ENCODE data around the gene COPS2. TPM values are rescaled to one million over a fixed set of nuclear protein-coding genes. Genes with fewer than 3 reads are reported as not detected.

The COPS2 gene
- total RNA-seq, 4 donors from 2014 or later, result 64.2 to 79.1 (median 70.2) TPM

DNA sequence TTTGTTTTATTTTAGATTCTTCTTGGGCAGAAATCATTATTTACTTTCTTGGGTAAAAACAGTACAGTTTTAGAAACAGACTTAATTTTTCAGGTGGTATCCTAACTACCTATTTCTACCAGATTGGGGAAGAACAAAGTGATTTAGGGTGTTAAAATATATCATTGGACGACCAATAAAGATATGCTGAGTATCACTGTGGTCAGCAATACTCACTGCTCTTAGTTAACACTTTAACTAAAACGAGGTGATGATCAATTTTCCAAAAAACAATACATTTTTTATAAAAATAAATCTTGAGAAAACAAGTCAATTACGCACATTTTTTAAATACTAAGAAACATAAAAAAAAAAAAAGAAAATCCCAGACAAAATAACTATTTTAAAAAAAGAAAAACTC is 3.6 kb downstream of the COPS2 start:
- TF ChIP-seq, protein P1, sequence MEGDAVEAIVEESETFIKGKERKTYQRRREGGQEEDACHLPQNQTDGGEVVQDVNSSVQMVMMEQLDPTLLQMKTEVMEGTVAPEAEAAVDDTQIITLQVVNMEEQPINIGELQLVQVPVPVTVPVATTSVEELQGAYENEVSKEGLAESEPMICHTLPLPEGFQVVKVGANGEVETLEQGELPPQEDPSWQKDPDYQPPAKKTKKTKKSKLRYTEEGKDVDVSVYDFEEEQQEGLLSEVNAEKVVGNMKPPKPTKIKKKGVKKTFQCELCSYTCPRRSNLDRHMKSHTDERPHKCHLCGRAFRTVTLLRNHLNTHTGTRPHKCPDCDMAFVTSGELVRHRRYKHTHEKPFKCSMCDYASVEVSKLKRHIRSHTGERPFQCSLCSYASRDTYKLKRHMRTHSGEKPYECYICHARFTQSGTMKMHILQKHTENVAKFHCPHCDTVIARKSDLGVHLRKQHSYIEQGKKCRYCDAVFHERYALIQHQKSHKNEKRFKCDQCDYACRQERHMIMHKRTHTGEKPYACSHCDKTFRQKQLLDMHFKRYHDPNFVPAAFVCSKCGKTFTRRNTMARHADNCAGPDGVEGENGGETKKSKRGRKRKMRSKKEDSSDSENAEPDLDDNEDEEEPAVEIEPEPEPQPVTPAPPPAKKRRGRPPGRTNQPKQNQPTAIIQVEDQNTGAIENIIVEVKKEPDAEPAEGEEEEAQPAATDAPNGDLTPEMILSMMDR (IDR thresholded peaks at IDR 0.05), result no peak
- no peak for TF ChIP-seq POLR2A (IDR thresholded peaks at IDR 0.05)
- no peak for TF ChIP-seq POLR2AphosphoS5 (IDR thresholded peaks at IDR 0.05)
- no peak for TF ChIP-seq EP300 (IDR thresholded peaks at IDR 0.05)
- H3K27me3 ChIP-seq, result no peaks in the 10 kb centered on the region
- H3K36me3 ChIP-seq, result no peaks in the 10 kb centered on the region
- H3K9me3 ChIP-seq, result no peaks in the 10 kb centered on the region
- no peak overlapping the region for H3K4me3 ChIP-seq
- no peak for ATAC-seq
- H3K27ac ChIP-seq, result no peak overlapping the region
- WGBS, 2 donors (ENCODE audit: low coverage in 1 of 2), result 77 to 91% methylated on average over 2 to 3 of the region's 3 CpGs
- H3K4me1 ChIP-seq, result peaks cover 0 to 78% (median 2%) of the 10 kb centered on the region in 3 donors

DNA sequence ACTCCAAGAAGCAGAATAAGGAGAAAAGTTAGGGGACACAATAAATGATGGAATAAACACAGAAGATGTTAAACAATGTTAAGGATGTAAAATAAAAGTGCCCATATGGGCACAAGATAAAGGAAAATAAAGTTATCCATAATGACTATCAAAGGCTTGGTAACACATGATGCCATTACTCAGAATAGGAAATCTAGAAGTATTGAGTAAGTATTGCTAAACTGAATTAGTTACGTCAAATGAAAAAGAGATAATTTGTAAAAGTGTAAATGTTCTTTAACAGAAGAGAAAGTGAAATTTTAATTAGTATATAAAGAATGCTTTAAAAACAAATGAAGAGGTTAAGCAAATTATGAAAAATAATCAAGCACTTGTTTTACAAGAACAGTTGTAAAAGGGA is 6.7 kb downstream of the COPS2 start:
- Histone ChIP-seq H3K36me3 (peaks cover 0 to 9% of the 10 kb centered on the region in 2 donors), H3K9me3 (no peaks in the 10 kb centered on the region), H3K4me1 (peaks cover 0 to 88% (median 2%) of the 10 kb centered on the region in 3 donors), H3K27me3 (no peaks in the 10 kb centered on the region), H3K4me3 (no peak overlapping the region), H3K27ac (no peak overlapping the region)
- WGBS, 2 donors (ENCODE audit: low coverage in 1 of 2), result 67 to 89% methylated on average over 1 of the region's 1 CpG
- TF ChIP-seq EP300 (IDR thresholded peaks at IDR 0.05) (no peak), POLR2AphosphoS5 (IDR thresholded peaks at IDR 0.05) (no peak), POLR2A (IDR thresholded peaks at IDR 0.05) (no peak)
- TF ChIP-seq, protein P1 (IDR thresholded peaks at IDR 0.05), result no peak
- no peak for ATAC-seq

DNA sequence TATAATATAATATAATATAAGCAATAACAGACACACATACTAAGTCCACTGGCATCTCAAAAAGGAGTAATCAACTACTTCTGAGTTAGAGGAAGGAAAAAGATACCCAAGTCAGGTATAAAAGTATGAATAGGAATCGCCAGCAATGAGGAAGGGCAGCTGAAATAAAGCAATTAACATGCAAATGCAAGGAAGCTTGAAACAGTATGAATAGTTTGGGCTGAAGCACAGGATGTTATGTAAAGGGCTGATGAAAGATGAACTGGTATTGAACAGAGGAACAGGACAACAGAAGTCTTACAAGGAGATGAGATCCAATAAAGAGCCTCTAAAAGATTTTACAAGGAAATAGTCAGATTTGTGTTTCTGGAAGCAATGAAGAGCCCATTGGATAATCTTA is 7.1 kb downstream of the COPS2 start:
- ATAC-seq, result no peak
- TF ChIP-seq, protein P1 (IDR thresholded peaks at IDR 0.05), result no peak
- TF ChIP-seq EP300 (IDR thresholded peaks at IDR 0.05) (no peak), POLR2AphosphoS5 (IDR thresholded peaks at IDR 0.05) (no peak), POLR2A (IDR thresholded peaks at IDR 0.05) (no peak)
- 44% methylated on average over 1 of the region's 1 CpG; no CpG with 5 or more reads in 1 of the 2 donors for WGBS, 2 donors (ENCODE audit: low coverage in 1 of 2)
- peaks cover 0 to 84% (median 0%) of the 10 kb centered on the region in 3 donors for H3K4me1 ChIP-seq
- no peak overlapping the region for H3K4me3 ChIP-seq
- H3K27ac ChIP-seq, result no peak overlapping the region
- no peaks in the 10 kb centered on the region for H3K27me3 ChIP-seq
- H3K36me3 ChIP-seq, result peaks cover 3 to 13% of the 10 kb centered on the region in 2 donors
- no peaks in the 10 kb centered on the region for H3K9me3 ChIP-seq

DNA sequence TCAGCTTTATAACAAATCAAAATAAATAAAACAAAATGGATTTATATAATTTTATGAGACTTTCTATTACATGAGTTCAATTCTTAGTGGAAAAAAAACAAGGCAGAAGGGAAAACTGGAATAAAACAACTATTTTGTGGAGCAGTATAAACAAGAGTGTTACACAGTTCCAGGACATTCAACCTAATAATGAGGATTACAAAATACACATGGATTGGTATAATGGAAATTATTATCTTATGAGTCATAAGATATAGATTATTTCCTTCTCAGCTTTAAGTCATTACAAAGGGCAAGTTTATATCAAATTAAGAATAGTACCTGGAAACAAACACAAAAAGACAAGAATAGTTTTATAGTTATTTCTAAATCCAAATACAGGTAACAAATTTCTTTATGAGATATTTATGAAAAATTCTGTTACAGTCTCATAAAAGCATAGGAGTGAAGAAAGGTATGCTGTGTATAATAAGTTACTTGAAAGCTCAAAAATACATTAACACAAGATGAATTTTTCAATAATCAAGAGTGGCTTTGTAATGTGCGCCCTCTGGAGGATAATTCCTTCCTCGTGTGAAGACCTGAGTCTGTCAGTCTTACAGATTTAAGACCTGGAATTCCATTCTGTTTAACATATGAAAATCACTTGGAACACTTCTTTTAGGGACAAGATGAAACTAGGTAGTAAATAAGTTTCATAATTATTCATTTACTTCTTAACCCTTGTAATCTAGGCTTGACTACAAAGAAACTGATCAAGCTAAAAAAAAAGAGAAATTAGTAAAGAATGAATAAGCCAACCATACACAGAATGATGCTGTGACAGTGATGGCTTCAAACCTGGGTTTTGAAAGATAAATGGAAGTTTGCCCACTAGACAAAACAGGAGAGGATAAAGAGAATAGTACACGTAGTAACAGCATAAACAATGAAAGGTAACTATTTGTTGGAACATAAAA is 9.5 kb downstream of the COPS2 start:
- ATAC-seq, result no peak
- TF ChIP-seq, protein P1 (IDR thresholded peaks at IDR 0.05), result peak; percentile 23 to 67 (median 48)
- TF ChIP-seq EP300 (IDR thresholded peaks at IDR 0.05) (no peak), POLR2A (IDR thresholded peaks at IDR 0.05) (no peak), POLR2AphosphoS5 (IDR thresholded peaks at IDR 0.05) (no peak)
- peaks cover 0 to 62% (median 0%) of the 10 kb centered on the region in 3 donors for H3K4me1 ChIP-seq
- H3K27me3 ChIP-seq, result no peaks in the 10 kb centered on the region
- H3K36me3 ChIP-seq, result peaks cover 8 to 37% of the 10 kb centered on the region in 2 donors
- no peaks in the 10 kb centered on the region for H3K9me3 ChIP-seq
- H3K4me3 ChIP-seq, result no peak overlapping the region
- no peak overlapping the region for H3K27ac ChIP-seq
- WGBS, 2 donors (ENCODE audit: low coverage in 1 of 2), result 0 to 16% methylated on average over 3 of the region's 3 CpGs

Data from gastroesophageal sphincter (tissue), 4 donors.